GM21737 (cell line): ENCODE results near the gene SFXN3.

Experiments
- ATAC-seq: cut with Tn5 transposase; IDR thresholded peaks from one replicate; pipeline ENCODE4 v1.9.1; 2021; ENCODE audit warnings: mild to moderate bottlenecking, moderate library complexity; ENCODE audit not compliant: unreplicated experiment

SFXN3 gene

DNA sequence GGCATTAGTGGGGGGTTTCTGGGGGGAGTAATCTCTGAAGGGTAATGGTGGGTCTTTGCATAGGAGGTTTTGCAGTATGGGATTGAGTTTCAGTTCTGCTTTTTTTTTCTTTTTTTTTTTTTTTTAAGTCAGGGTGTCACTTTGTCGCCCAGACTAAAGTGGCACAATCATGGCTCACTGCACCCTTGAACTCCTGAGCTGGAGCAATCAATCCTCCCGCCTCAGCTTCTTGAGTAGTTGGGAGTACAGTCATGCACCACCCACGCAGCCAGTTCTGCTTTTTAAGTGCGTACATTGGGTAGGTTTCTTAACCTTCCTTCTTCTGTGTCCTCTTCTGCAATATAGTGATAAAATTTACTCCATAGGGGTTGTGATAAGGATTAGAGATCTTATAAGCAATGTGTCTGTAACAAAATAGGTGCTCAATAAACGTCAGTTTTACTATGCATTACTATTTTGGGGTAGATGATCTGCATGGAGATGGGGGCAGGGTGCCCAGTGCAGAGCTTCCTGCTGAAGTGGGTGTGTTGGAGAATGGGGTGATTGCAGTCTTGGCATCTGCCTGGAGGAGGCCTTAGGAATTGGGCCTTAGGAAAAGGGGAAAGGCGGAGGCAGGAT is 40.3 kb downstream of the SFXN3 start:
- no peak for ATAC-seq

- ATAC-seq: no peak
These were observed 40.9 kb downstream of the SFXN3 start for GRCh38 chr10:101071885-101072433.

- ATAC-seq: no peak
These were observed 41.9 kb downstream of the SFXN3 start for GRCh38 chr10:101072923-101073322.

GRCh38 chr10:101073631-101074030 is 42.6 kb downstream of the SFXN3 start:
- no peak for ATAC-seq

GRCh38 chr10:101075775-101076174 is 44.7 kb downstream of the SFXN3 start:
- ATAC-seq: no peak

- no peak for ATAC-seq
These were observed 45.6 kb downstream of the SFXN3 start for GRCh38 chr10:101076630-101077029.

- no peak for ATAC-seq
These were observed 48.8 kb downstream of the SFXN3 start for GRCh38 chr10:101079874-101080273.

DNA sequence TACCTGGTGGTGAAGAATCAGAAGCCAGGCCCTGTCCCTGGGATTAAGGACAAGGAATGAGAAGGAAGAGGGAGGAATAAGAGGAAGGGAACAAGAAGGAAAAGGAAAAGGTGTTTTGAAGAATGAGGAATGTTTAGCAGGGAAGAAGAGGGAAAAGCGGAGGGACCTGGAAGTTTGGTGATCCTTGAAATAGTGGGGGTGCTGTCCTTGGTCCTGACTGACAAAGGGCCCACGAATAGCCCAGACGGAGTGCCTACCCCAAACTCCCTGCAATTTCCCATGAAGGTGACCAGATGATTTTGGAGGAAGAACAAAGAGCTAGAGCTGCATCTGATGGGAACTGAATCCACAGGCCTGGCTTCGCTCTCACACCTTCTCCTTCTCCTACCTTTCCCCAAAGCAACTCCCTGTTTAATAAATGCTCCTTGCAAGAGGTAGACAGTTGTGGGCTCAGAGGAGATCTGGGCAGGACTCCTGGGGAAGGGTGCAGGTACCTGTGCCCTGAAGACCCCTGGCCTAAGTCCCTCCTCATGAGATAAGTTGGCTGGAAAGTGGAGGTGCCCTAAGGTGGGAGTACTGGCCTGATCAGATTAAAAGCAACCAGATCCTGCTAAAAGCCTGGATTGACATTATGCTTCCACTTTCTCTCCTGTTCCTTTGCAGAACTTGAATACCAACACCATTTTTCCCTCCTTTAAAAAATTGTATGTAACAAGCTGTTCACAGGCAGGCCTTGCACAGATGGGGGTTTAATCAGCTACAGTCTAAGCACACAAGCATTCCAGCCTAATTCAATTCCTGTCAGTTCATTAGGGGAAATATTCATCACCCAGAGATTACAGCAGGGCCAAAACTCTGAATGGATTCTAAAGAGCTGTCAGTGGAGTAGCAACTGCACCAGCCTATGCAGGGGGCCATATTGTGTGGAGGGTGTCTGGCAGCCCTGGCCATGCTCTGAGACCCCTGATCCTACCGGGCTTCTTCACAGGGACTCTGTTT is 50.2 kb downstream of the SFXN3 start:
- no peak for ATAC-seq

DNA sequence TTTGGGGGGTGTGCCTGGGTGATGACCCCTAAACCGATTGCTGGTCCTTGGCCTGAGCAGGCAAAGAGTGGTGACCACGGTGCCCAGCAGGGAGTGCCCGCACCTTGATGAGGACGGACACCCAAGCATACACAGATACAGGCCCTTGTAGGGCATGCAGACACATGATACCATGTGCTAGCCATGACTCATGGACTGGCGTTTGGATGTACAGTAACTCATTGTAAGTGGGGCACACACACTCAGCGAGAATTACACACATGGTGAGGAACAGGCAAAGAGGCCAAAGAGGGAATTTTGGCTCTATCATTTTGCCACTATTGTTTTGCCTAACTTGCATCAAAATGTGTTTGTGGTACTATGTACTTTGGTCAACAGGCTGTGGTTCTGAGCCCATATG is 54.8 kb downstream of the SFXN3 start:
- no peak for ATAC-seq

- no peak for ATAC-seq
These were observed 56.3 kb downstream of the SFXN3 start for GRCh38 chr10:101087376-101087775.

DNA sequence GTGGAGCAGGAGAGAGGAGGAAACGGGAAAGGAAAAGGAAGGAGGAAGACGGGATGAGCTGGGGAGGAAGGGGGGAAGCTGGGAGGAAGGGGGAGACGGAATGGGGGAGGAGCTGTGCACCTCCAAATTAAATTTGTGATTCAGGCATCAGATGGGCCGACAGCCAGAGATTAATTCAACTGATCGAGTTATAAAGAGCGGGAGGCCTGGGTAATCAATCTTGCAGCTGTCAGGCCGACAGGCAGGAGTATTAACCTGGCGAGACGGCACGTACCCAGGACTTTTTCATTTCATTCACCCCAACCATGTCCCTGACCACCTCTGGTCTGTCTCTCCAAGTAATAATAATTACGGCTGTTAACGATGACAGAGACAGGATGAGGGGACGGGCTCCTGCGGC is 56.9 kb downstream of the SFXN3 start:
- no peak for ATAC-seq

DNA sequence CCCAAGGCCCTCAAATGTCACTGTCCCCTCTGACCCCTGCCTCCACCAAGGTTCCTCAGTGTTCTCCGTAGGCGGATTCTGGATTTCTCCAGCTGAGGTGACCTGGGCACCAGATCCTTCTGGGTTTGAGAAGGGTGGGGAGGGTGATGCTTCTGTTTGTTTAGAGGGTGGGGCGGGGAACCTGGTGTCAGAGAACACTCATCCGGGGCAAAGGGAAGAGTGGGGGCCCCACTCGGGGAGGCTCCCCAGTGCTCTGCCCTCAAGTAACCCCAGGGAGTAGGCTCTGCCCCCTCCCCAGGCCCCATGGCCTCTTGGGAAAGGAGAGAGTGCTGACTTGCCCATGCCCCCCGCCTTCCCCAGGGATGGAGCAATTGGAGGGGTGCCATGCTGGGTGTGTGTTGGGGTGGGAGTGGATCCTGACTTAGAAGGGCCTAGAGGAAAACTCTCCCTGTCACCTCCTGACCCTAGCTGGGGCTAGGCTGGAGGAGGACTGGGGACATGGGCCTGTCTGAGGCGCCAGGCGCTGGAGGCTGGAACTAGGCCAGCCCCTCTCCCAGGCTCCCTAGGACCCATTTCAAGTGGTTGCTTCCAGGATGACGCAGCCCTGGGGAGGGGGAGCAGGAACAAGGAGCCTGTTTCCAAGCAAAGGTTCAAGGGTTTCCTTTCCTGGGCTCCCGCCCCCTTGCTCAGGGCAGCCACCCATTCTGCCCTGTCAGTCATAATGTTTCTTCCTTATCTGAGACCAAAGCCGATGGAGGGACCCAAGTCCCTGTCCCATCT is 58.7 kb downstream of the SFXN3 start:
- no peak for ATAC-seq

GRCh38 chr10:101090597-101090996 is 59.6 kb downstream of the SFXN3 start:
- ATAC-seq: no peak
